ENCODE results near the gene COQ8B. TPM values are rescaled to one million over a fixed set of nuclear protein-coding genes. Genes with fewer than 3 reads are reported as not detected.
A peak's percentile ranks its signal among the peaks of the same experiment; 100 is the strongest.

Gene COQ8B
- total RNA-seq, 1 donor from 2014 or later, result 43.9 TPM

- H3K36me3 ChIP-seq, result peaks cover 55% of the 10 kb centered on the region
- H3K9me3 ChIP-seq, result no peaks in the 10 kb centered on the region
- ATAC-seq (no peak), DNase-seq (no peak)
- TF ChIP-seq CTCF (IDR thresholded peaks at IDR 0.05), result no peak
- peak overlapping the region; percentile 25 for H3K4me3 ChIP-seq
- H3K27me3 ChIP-seq (ENCODE audit: low read depth), result no peaks in the 10 kb centered on the region
- peak overlapping the region; percentile 8 for H3K27ac ChIP-seq
- intact Hi-C loops (cut with DNase I), result no loop called here
- H3K4me1 ChIP-seq, result peaks cover 54% of the 10 kb centered on the region
Measured at GRCh38 chr19:40754611-40755247, 38.0 kb upstream of the COQ8B start.

DNA sequence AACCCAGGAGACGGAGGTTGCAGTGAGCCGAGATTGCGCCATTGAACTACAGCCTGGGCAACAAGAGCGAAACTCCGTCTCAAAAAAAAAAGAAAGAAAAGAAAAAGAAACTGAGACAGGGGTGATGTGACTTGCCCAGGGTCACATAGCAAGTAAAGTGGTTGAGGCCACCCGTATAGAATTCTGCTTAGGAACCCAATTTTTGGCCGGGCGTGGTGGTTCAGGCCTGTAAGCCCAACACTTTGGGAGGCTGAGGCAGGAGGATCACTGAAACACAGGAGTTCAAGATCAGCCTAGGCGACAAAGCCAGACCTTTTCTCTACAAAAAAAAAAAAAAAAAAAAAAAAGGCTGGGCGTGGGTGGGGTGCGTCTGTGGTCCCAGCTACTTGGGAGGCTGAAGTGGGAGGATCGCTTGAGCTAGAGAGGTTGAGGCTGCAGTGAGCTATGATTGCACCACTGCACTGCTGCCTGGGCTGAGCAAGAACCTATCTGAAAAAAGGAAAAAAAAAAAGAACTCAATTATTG lies 35.6 kb upstream of the COQ8B start:
- Histone ChIP-seq H3K36me3 (peaks cover 31% of the 10 kb centered on the region), H3K27ac (peak overlapping the region; percentile 93), H3K4me3 (peak overlapping the region; percentile 63), H3K9me3 (no peaks in the 10 kb centered on the region), H3K27me3 (ENCODE audit: low read depth) (no peaks in the 10 kb centered on the region), H3K4me1 (peaks cover 77% of the 10 kb centered on the region)
- ATAC-seq (no peak), DNase-seq (no peak)
- TF ChIP-seq CTCF (IDR thresholded peaks at IDR 0.05), result no peak
- intact Hi-C loops (cut with DNase I), result no loop called here

GRCh38 chr19:40750874-40751537 lies 34.3 kb upstream of the COQ8B start, which contains the start of gene SNRPA:
TSS of gene SNRPA (plus strand) at chr19:40751203. CDS start at chr19:40751409, 206 bp downstream.
- peaks cover 65% of the 10 kb centered on the region for H3K4me1 ChIP-seq
- H3K4me3 ChIP-seq, result peak within 1 kb of the TSS; percentile 63
- H3K27me3 ChIP-seq (ENCODE audit: low read depth), result no peaks in the 10 kb centered on the region
- peak; percentile 91 to 92 for ATAC-seq
- intact Hi-C loops (cut with DNase I), result no loop called here
- TF ChIP-seq CTCF (IDR thresholded peaks at IDR 0.05), result no peak
- peak; percentile 98 for DNase-seq
- peak within 1 kb of the TSS; percentile 93 for H3K27ac ChIP-seq
- peaks cover 19% of the 10 kb centered on the region for H3K36me3 ChIP-seq
- H3K9me3 ChIP-seq, result no peaks in the 10 kb centered on the region

DNA sequence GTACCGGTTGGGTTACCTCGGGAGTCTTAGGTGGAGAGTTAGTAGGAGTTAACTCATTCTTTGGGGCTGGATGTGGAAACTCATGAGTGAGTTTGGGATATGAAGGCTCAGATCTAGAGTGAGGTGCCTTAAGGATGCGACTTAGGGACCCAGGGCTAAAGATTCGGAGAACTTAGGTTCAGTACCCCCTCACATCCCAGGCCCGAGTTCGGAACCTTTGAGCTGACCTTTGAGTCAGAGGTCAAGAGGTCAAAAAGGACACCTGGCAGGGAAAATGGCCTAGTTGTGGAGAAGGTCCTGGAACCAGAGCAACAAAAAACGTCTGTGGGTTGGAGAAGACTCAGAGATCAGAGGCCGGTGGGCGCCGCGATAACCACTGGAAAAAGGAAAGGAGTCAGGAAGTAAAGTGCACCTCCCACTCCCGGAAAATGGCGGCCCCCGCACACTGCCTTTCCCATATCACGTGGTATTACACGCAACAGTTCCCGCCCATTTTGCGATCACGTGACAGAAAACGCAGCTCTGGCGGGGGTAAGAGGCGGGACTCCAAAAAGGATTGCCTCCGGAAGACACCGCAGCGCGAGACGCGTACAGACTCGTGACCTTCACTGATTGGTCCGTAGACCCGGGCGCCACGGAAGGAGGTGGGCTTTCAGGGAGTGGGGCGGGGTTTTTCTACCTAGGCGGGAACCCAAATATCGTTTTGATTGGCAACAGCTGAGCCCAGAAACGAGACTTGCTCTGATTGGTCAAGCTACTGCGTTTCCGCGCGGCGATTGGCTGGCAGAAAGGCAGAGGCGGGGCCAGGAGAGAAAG lies 33.6 kb upstream of the COQ8B start, which contains the start of gene ACTMAP:
TSS of gene ACTMAP (minus strand) at position 420 of the 816 bp plus-strand sequence. CDS start 674 bp downstream, outside the sequence.
- no peak for TF ChIP-seq CTCF (IDR thresholded peaks at IDR 0.05)
- peak; percentile 99 for DNase-seq
- Histone ChIP-seq H3K9me3 (no peaks in the 10 kb centered on the region), H3K4me1 (peaks cover 65% of the 10 kb centered on the region), H3K36me3 (peaks cover 13% of the 10 kb centered on the region), H3K27ac (peak within 1 kb of the TSS; percentile 93), H3K4me3 (peak within 1 kb of the TSS; percentile 63), H3K27me3 (ENCODE audit: low read depth) (no peaks in the 10 kb centered on the region)
- intact Hi-C loops (cut with DNase I), result no loop called here
- ATAC-seq, result peak; percentile 94 to 97

- peak overlapping the region; percentile 90 for H3K27ac ChIP-seq
- no peak for DNase-seq
- intact Hi-C loops (cut with DNase I), result no loop called here
- no peak for ATAC-seq
- H3K36me3 ChIP-seq, result no peaks in the 10 kb centered on the region
- H3K4me3 ChIP-seq, result no peak overlapping the region
- no peaks in the 10 kb centered on the region for H3K9me3 ChIP-seq
- no peak for TF ChIP-seq CTCF (IDR thresholded peaks at IDR 0.05)
- no peaks in the 10 kb centered on the region for H3K27me3 ChIP-seq (ENCODE audit: low read depth)
- peaks cover 53% of the 10 kb centered on the region for H3K4me1 ChIP-seq
Measured at GRCh38 chr19:40747536-40747935, 30.9 kb upstream of the COQ8B start.
